8988T (cell line): ENCODE measurements around the gene KDR.

Experiments
- DNase-seq: peaks from one replicate; pipeline ENCODE4 v3.0.0; 2011

The KDR gene

DNA sequence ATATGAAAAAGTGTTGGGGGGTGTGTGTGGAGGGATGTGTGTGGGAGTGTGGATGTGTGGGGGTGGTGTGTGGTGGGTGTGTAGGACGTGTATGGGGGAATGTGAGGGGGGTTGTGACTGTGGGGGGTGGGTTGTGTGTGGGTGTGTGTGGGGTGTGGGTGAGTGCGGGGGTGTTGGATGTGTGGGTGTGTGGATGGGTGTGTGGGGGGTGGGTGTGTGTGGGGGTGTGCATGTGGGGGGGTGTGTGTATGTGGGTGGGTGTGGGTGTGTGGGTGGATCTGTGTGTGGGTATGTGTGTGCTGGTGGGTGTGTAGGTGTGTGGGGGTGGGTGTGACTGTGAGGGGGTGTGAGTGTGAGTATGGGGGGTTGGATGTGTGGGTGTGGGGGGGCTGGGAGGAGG, 47.8 kb downstream of the KDR start:
- DNase-seq = no peak

DNA sequence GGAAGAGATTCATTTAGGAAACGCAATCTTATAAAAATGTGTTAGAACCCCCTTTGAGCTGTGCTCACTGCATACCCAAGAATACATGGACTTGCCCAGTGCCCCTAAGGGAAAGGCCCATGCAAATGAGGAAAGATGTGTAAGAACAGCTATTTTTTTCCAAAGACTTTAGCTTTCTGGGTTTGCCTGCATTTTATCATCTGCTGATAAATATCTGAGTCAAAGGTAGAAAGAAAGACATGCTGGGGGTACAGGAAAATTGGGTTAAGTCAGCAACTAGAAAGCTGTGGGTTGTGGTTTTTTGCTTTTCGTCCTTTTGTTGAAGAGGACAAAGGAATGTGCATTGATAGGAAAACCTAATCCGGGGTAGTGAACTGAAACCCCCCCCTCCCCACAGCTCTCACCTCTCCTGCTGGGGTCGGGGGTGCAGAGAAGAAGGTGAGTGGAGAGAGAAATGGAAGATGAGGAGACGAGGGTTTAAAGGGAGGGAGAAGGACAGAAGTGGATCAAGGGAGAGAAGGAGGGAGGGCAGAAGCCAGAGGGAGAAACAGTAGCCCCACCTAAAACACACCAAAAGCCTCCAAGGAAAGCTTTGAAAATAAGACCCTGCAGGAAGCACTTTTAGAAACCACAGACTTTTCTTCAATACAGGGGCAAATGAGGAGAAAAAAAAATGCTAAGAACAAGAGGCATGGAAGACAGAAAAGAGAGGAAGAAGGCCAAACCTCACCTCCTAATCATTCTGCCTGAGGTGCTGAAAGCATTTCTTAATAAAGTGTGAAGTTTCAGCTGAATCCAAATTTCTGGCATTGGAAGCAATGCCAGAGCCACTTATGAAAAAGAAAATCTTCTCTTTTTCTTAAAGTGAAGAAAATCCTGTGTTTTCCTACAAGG, 49.3 kb downstream of the KDR start:
- DNase-seq = no peak

DNA sequence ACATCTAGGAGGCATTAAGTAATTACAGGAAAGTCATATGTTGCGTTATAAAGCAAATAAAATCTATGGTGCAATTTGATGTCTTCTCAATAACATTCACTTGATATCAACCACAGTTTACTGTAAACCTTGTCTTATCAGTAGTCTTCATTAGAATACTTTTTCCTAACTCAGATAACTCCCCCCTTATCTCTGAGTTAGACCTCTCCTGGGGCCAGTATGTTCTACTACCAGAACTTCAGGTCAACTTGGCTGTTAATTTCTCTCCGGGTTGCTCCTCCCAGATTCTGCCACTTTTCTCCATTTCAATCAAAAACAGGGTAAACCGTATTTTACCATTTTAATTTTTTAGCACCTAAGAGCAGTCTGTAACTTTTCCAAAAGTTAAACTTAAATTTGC, 50.0 kb downstream of the KDR start:
- no peak for DNase-seq

DNA sequence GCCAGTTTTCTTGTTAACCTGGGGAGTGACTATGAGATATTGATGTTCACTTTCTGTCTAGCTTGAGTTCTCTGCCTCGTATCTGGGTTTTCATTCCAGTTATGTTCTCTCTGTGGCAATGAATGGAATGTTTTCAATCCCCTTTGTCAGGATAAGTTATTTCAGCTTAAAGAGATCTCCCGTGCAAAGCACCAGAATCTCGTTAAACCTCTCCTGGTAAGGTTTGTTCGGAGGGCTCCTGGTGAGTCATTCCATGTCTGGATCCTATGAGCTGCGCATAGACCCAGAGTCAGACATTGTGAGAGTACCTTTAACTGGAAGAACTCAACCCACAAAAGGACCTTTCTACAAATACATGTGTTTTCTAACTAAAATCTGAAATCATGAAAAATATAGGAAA, 51.0 kb downstream of the KDR start:
- no peak for DNase-seq

DNA sequence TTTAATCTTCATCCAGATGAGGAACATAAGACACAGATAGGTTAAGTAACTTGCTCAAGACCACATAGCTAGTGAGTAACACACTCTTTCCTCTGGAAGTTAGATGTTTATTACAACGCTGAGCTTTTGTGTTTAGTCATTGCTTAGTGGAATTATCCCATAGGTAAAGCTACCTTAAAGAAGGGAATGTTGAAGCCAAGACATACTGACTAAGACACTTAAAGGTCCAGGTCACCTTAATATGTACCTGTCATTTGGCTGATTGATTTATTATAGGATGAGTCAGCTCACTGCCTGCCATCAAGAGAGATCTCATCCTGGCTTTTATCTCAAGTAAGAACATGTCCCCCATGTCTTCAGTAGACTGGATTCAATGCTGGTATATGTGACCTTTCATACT, 53.4 kb downstream of the KDR start:
- no peak for DNase-seq

DNA sequence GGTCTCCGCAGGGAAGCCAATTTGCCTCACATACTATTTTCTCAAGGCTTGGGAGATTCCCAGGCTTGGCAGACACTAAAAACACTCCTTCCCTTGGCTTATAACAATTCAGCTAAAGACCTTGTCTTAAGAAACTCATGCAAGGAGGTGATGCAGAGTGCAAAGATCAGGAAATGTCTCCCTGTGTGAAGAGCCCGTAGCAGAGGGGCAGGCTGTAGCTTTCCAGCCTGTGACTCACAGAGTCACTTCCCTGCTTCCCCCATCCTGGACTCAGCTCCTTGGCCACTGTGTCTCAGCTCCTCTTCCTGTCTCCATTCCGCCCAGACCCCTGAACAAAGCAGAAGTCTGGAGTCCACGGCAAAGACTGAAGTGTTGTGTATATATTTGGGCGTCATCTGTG, 56.1 kb downstream of the KDR start:
- no peak for DNase-seq

DNA sequence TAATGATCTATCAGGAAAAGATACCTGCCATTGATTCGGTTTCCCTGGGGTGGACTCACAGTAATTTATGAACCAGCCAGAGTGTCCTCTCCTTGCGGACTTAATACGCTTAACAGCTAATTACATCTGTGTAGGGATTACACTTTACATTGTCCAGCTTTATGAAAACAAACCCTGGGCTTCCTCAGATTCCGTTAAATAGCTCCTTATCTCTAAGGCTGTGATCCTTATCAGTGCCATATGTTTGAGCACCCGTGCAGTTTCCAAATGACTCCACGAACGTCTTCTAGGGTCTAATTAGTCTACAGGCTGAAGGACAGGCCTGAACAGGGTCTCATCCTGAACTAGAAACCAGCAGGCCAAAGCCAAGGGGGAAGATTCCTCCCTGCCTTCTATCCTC, 56.9 kb downstream of the KDR start:
- no peak for DNase-seq

DNA sequence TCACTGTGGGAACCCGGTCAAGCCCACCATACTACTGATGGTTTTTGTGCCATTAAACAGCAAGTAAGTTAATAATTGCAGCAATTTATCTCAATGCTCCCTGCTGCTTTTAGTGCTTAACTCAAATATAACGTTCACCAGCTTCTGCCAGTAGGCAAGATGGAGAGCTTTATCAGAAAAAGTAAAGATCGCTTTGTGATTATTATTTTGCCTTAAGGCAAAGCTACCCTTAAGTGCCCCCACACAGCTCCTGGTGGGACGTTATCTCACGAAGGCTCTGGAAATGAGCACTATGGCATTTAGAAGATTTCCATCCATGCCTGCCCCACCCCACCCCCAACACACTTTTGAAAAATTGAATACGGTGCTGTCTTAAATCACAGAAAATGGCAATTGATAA, 59.4 kb downstream of the KDR start:
- DNase-seq = no peak

DNA sequence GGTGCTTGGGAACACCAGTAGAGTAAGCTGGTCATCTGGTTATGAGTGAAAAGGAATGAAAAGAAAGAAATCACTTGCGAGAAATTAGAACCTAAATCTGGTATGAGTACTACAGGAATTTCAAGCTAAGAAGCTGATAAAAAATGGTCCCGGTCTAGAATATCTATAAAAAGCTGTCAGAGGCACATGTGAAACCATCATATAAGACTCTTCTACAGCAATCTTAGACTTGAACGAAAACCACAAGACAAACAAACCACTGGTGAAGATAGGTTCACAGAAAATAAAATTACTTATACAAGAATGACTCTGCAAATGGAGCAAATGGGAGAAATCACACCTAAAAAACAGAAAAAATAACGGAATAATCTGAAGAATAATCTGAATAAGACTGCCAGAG, 69.9 kb downstream of the KDR start:
- no peak for DNase-seq

DNA sequence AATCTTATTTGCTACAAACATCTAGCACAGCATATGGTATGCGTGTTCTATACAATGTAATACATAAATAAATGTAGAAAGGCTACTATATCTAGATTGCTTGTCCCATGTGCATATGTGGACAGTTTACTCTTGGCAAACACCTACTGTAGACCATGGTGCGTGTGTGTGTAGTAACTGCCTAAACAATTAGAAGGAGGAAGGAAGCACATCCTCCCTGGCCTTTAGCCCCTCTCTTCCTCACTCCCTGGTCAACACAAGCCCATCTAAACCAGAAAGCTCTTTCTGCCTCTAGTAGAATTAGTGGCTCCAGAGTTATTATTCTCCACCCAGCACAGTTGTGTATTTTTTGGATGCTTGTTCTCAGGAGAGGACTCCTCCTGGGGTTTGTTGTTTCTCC, 73.9 kb downstream of the KDR start:
- DNase-seq = no peak

DNA sequence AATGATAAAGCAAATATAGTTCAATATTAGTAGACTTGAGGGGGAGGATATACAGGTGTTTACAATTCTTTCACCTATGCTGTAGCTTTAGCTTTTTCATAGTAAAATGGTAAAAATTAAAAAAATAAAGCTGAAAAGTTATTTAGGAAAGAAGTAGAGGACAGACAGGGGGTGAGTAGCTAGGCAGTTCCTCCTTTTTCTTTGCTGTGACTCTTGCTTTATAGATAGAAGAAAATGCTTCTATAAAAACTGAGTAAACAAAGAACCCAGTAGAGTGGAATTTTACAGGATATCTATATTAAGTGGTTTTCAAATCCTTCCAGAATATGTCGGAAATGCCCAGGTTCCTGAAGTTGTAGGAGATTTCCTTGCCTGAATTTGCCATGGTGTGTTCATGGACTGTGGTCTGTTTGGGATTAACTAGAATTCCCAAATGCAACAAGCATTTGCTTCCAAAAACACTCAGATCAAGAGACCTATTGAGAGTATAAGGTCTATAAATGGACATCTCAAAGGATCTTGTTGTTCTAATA, 74.9 kb downstream of the KDR start:
- DNase-seq = no peak

DNA sequence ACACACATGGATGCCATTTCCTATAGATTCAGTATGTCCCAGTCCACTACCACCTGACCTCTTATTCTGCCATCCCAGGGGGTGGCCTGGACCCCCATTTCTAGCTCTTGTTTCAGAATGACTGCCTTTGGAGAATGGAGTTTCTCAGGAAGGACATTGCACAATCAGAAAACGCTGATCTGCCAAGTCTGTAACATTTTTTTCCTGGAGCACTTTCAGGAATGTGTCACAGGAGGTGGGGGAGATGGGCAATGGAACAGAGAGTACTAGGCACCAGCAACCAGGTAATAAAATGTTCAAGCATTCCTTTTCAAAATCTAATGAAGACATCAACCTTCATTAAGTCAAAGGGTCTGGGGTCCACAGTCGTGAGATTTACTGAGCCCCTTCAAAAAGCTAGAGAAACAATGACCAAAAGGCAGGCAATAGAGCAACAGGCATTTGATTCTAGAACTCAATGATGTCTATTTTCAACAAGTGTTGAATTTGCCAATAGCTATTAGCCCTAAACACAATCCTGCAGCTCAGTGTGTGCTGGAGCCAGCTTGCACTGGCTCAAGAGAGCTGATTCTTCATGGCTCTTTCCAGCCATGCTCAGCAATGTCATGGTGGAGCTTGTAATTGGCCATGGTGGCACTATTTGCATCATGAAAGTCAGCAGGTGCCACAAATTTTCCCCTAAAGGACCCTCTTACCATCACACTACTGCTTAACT, 87.1 kb downstream of the KDR start:
- no peak for DNase-seq

DNA sequence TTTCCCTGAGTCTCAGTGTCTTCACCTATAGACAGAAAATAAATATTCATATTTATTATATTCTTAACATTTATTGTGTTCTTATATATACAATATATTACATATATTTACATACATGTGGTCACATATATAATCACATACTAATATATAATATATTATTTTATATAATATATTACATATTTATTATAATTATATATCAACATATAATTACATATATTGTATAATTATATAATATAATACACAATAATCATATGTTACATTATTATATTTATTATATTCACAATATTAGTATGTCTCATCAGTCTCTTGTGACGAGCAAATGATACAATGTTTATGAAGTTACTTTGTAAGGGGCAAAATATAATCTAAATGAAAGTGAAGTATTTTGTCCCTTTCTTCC, 87.7 kb downstream of the KDR start:
- no peak for DNase-seq

DNA sequence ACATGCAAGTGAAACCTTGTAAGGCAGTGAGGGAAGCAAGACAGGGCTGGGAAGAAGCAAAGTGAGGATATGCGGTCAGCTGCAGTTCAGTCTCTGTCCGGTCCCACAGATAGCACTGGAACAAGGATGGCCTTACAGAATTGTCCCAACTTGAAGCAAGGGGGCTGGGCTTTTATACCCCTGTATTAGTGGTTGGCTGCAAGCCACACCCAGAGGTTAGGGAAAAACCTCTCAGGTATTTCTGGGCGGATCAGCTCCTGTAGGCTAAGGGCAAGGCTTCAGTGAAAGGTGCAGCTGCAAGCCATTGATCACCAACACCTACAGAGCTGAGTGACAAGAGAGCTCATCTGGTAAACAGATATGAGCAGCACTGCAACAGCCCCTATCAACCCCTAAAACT, 89.0 kb downstream of the KDR start:
- DNase-seq = no peak

DNA sequence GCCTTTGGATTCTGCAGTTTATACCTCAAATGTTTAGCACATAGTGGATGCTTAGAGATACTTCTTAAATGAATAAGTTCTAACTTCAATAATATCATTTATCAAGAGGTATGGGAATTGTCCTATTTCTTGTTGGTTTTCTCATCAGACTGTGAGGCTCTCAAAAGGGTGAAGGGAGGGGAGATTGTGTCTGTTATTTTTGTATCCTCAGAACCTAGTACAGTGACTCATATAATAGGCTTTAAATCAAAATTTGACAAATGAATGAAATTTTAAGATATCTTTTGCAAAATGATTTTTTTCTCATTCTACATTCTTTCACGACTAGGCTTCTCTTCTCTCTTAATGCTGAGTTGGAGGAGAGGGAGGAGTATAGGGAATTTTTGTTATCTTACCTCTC, 89.5 kb downstream of the KDR start:
- no peak for DNase-seq

DNA sequence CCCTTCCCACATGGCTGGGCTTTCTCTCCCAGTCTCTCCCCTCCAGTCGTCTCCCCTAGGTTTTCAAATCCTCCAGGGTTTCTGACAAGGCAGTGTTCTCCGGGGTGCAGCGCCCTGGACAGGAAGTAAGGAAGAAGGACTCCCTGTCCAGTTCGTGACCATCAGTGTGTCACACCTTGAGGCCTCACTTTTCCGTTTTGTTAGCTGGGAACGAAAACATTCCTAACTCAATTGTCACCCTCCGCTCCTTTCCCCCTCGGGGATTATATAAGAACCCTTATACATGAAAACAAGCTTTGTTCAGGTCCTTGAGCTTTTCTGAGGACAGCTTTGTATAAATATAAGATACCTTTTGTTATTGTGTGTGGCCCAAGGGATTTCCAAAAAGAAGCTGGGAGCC, 92.1 kb downstream of the KDR start:
- DNase-seq = no peak

DNA sequence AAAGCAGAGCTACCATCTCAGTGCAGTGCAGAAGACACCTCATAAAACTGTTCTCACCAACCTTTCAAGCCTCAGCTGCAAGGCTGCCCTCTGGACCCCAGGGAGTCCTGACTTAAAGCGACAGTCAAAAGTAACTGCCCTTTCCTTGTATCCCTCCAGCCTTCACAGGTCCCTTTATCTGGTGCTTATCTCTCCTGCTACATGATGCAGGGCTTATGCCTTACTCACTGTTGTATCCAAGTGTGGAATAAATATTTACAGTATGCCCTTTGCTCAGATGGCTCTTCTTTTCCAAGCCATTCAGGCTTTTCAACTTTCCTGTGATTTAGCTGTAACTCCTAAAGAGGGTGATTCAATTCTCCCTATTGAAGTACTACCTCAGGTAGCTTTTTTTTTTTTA, 92.6 kb downstream of the KDR start:
- no peak for DNase-seq

DNA sequence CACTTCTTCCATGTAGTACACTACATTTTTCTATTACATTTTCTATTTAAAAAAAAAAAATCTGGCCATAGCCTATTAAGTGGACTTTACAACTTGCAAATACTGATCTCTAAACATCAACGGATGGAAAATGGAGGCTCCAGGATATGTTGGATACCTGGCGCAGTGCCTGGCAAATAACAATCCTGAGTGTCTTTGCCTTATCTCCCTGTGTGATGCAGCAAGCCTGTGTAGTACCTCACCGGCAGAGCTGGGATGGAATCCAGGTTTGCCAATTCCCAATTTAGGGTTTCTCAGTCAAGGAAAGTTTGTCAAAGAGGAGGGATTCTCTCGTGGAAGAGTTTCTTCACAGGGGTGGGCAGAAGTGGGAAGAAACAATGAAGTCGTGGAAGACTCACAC, 93.2 kb downstream of the KDR start:
- no peak for DNase-seq

DNA sequence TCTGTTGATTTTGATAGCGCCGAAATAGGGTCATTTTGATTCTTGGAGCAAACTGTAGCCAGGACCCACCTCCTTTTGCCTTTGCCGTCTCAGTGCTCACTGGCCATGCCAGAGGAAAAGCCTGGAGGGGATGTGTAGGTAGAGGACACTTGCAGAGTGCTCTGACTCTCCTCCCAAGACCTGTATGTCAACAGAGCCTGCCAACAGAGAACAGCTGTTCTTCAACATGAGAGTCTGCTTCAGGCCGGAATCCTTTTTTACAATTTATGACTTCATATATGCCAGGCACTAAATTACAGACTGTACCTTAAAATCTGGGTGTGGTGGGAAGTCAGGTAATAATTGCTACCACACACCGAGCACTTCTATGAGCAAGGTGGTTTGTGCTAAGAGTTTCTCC, 94.2 kb downstream of the KDR start:
- DNase-seq = no peak

DNA sequence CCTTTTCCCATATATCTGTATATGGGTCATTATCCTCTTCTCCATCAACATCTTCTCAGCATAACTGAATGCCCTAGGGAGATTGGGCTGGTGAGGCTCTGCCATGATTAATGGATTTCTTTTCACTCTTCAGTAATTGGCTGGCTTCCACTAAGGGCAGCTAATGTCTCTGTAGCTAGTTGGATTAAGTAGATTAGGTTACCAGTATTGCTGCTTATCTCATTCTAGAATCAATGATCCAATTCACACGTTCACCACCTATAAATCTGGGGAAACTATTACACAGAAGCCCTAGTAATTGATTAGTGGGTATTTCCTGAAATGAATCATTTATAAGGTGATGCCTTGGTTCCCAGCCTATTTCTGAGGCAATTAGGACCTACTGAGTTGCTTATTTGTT, 94.8 kb downstream of the KDR start:
- DNase-seq = no peak

DNA sequence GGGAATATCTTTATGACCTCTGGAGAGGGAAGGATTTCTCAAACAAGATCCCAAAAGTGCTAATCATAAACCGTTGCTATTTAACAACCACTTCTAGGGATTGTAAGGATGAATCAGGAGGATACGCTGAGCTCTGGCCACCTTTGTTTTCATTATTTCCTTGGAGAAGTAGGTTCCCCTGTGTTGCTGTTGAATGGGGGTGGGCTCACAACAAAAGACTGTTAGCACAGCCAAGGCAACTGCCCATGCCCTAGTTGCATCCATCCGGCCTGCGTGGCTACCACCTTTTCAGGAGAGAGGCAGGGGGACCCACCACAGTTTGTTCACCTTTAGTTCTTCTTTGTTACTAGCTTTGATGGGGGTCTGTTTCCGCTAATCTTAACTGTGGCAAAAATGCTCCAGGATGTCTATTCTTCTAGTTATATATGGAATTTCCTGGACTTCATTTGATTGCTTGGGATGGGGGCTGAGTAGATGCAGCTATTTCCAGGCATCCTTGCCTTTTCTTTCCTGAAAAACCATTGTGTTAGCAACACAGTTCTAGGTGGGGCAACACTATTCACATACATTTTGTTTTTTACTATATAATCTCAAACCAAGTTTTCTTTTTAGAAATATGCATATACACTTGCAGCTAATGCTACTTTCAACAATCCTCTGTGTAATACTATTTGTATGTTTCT, 95.4 kb downstream of the KDR start:
- no peak for DNase-seq

DNA sequence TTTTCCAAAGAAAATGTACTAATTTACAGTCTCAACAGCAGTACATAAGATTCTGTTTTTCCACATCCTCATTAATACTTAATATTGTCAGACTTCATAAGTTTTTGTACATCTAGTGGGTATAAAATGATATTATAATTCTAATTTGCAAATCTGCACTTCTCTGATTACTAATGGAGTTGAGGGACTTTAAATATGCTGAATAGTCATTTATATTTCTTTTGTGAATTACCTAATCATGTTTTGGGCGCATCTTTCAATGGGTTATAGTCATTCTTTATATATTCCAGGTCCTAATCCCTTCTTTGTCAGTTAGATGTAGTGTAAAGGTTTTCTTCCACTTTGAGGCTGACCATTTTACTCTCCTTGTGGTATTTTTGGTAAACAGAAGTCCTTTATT, 96.1 kb downstream of the KDR start:
- no peak for DNase-seq
